GM21515 (cell line): ENCODE measurements around the gene ARR3.
A peak's percentile ranks its signal among the peaks of the same experiment; 100 is the strongest.
"Not testable (repeated sequence)": the region's sequence is repeated elsewhere in the genome, so short reads cannot be mapped to it uniquely, and the experiment has no call there.

Experiments
- ATAC-seq: cut with Tn5 transposase; IDR thresholded peaks from one replicate; pipeline ENCODE4 v1.9.1; 2021; ENCODE audit not compliant: unreplicated experiment

Gene ARR3

DNA sequence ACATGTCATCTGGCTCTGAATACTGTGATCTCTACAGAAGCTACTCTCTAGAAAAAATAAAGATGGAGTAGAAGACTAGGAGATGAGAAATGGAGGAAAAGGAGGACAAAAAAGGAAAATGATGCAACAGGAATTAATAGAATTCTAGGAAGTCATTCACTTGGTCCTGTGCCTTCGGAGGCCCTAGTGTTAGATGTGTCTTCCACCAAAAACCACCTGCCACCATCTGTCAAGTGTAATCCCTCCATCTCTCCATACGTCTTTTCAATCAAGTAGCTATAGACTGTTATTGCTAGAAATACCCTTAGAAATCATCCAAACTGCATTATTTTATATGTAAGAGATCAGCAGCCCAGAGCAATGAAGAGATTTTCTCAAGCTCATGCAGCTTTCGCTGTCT, 10.9 kb downstream of the ARR3 start:
- ATAC-seq = no peak

DNA sequence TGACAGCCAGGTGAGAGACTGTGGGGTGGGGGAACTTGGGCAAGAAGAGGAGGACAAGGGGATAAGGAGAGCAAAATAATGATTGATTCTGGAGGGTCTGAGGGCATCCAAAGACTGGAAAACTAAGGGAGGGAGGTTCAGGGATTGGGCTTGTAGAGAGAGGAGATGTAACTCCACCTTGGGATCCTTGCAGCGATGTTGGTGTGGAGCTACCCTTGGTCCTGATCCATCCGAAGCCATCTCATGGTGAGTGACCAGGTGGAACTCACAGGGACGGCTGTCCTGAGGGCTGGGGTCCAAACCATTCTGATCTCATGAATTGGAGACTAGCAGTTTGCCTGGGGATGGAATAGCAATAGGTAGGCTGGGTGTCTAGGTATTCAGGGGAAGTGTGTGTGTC, 12.4 kb downstream of the ARR3 start:
- no peak for ATAC-seq

GRCh38 chrX:70281951-70282350, 13.8 kb downstream of the ARR3 start, which contains the start of gene RAB41:
Gene RAB41, plus strand, starts transcription at chrX:70282172. Its CDS starts 46 bp downstream, at chrX:70282218.
- ATAC-seq = no peak

- ATAC-seq = no peak
These were observed 21.1 kb downstream of the ARR3 start for GRCh38 chrX:70289168-70289792.

- ATAC-seq = peak; percentile 98
These were observed 21.9 kb downstream of the ARR3 start, which contains the start of the genes KIF4A and PDZD11 for GRCh38 chrX:70289793-70290770. Gene KIF4A, plus strand, starts transcription at chrX:70290104. Its CDS starts 355 bp downstream, at chrX:70290459. Gene PDZD11, minus strand, starts transcription at chrX:70289927. Its CDS starts 586 bp downstream, at chrX:70289341.

GRCh38 chrX:70292788-70293187, 24.7 kb downstream of the ARR3 start:
- no peak for ATAC-seq

DNA sequence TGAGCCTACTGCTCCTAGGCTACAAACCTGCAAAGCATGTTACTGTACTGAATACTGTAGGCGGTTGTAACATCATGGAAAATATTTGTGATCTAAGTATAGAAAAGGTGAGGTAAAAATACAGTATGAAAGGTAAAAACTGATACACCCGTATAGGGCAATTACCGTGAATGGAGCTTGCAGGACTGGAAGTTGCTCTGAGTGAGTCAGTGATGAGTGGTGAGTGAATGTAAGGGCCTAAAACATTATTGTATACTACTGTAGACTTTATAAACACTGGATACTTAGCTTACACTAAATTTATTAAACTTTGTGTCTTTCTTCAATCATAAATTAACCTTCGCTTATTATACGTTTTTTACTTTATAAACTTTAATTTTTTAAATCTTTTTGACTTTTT, 25.5 kb downstream of the ARR3 start:
- no peak for ATAC-seq

DNA sequence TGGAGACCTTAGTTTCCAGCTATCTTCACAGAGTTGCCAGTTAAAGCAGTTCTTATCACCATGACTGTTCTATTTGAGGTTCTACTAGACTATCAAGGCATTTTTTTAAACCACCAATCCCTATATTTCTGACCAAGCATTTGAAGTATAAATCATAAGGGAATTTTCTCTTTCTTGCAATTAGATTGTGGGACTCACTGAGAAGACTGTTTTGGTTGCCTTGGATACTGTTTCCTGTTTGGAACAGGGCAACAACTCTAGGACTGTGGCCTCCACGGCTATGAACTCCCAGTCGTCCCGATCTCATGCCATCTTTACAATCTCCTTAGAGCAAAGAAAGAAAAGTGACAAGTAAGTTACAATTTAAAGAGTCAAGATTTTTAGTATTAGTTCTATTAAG, 33.6 kb downstream of the ARR3 start:
- ATAC-seq = no peak

DNA sequence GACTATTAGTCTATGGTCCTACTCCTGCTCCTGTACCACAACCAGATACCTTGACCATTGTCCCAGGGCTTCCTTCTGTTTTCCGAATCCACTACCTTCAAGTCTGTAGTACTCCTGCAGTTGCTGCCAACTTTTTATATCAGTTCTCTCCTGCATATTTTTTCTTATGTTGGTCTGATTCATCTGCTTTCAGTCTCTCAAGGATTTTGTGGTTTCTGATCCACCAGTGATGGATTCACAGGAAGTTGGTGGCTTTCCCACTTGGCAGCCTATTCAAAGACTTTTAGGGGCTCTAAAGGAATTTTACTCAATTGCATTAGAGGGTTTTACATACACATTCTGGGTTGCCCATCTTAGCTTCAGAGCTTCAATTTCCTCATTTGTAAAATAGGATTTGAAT, 45.4 kb downstream of the ARR3 start:
- no peak for ATAC-seq

DNA sequence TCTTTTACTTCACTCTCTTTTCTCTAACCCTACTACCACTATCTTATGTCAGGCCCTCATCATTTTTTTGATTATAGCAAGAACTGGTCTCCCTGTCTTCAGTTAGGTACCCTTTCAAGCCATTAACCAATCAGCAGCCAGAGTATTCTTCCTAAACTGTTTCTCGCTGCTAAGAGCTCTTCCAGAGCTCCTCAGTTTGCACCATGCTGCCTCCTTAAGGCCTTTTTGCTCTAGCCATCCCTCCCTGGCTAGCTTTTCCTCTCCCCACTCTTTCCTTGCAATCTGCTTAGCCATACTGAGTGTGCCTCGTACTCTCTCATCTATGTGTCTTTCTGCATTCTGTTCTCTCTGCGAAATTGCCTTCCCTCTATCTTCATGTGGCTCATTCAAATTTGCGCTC, 54.6 kb downstream of the ARR3 start:
- ATAC-seq = no peak

- not testable (repeated sequence) for ATAC-seq
These were observed 55.5 kb downstream of the ARR3 start for GRCh38 chrX:70323628-70324027.

GRCh38 chrX:70324326-70324725, 56.2 kb downstream of the ARR3 start:
- no peak for ATAC-seq

- ATAC-seq = no peak
These were observed 63.0 kb downstream of the ARR3 start for GRCh38 chrX:70331161-70331560.
